HG03097 (cell line): ENCODE results near the gene DAB2IP.

ENCODE experiments used
- ATAC-seq: cut with Tn5 transposase; IDR thresholded peaks from one replicate; pipeline ENCODE4 v1.9.1; 2021; ENCODE audit not compliant: unreplicated experiment, low FRiP score

DAB2IP gene

DNA sequence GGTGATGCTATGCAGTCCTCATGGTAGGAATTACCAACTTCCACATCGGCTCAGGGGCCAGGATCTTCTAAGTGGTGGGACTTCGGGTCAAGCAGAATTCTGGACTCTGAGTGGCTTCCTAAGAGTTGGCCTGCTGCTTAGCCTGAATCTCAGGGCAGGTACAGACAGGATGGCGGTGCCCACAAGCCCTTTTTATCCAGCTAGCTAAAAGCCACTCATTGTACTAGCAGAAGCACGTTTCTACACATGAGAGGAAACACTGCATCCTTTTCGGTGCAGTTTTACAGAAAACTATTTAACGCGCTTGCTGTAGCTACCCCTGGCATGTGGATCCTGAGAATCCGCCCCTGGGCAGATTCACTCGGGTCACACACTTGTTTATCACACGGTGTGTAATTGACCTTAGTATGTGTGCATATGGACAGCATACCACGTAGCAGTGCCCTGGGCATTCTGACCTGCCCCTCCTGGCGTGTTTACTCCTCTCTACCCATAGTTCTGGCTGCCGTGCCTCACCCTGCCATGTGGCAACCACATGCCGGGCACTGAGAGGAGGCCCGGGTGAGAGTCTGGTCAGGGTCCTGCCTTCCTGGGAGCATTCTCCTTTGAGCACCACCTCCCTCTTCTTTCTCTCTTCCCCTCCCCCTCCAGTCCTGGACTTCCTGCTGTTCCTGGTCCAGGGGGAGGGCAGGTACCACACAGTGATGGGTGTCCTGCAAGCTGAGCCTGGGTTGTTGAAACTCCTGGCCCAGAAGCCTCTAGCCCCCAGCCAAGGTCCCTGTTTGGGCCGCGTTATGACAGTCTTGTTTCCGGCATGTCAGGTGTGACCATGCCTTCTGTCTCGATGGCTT is 65.9 kb downstream of the DAB2IP start:
- no peak for ATAC-seq

DNA sequence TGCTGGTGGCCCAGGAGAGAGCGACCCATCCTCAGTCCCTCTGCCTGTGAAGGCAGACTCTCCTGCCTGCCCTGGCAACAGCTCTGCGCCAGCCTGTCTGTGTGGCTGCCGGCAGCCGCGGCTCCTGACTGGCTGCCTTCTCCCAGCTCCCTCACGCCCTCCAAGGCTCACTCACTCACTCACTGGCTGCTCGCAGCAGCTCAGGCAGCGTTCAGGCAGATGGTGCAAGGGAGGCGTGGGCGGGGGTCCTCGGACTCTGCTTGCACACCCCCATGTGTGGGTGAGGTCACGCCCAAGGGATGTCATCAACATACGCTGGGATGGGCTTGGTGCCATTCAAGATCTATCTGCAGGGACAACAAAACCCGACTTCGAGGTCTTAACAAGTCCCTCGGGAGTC is 66.7 kb downstream of the DAB2IP start:
- no peak for ATAC-seq

DNA sequence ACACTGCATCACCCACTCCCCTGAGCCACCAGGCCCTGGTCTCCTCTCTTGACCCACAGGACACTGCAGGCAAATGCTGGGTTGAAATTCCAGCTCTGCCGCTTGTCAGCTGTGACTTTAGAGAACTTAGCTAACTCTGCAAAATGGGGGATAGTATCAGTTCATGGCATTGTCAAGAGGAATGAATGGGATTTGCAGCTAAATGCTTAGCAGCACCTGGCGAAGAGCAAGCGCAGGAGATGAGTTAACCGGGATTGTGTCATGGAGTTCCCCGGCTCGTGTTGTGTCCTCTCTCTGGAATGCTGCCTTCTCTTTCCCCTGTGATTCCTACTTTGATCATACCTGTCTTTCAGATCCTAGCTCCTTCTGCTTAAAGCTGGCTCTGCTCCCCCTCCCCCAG is 67.1 kb downstream of the DAB2IP start:
- ATAC-seq, result no peak

DNA sequence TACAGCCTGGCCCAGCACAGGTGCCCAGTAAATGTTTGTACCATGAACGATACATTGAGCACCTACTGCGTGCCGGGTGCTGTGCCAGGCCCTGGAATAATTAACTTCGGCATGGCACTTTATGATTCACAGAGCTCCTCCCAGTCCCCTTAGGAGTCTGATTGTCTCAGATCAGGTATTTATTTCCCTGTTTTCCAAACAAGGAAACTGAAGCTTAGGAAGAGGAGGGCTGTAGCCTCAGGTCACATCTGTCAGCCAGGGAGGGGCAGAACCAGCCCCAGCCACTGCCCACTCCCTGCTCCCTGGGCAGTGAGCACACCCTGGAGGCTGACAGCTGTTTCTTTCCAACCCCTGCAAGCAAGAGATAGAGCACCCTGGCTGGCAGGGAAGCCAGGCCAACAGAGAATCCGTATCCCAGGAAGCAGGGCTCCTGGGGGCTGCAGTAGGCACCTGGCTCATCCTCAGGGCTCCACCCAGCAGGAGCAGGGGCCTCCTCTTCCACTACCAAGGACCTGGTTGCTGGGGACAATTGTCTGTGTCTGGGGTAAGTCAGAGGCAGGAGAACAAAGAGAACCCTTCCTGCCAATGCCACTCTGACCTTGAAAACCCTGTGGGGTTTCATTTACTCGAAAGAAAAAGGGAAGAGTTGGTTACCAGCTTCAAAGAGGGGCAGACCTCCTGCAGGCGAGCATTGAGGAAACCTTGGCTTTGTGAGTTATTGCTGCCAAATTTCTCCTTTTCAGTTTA is 69.0 kb downstream of the DAB2IP start:
- ATAC-seq, result no peak

DNA sequence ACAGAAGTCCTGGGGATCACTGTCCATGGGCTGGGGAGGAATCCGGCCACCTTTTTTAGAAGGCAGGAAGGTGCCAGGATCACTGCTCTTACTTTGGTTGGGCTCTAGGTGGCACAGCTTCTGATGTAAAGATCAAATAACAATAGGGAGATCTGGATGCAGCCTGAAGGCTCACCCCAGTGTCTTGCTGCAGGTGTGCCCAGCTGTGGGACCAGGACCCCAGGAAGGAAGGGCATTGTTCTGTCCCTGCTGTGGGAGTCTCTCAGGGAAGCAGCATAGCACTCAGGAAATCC is 69.6 kb downstream of the DAB2IP start:
- ATAC-seq, result no peak

DNA sequence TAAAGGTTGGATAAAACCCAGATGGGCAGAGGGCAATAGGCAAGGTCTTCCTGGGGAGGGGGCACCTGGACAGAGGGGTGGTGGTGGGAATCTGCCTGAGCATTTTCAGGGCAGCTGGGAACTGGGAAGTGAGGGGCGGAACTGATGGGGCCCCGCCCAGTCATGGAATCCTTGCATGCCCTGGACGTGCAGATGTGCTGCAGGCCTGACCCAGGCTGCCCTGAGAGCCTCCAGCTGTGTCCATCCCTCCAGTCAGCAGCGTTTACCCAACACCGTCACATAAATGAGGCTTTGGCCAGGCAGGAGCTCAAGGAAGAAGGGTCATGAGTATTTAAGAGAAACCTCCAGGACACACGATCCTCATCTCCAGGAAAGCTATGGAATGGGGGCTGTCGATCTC is 70.3 kb downstream of the DAB2IP start:
- no peak for ATAC-seq

DNA sequence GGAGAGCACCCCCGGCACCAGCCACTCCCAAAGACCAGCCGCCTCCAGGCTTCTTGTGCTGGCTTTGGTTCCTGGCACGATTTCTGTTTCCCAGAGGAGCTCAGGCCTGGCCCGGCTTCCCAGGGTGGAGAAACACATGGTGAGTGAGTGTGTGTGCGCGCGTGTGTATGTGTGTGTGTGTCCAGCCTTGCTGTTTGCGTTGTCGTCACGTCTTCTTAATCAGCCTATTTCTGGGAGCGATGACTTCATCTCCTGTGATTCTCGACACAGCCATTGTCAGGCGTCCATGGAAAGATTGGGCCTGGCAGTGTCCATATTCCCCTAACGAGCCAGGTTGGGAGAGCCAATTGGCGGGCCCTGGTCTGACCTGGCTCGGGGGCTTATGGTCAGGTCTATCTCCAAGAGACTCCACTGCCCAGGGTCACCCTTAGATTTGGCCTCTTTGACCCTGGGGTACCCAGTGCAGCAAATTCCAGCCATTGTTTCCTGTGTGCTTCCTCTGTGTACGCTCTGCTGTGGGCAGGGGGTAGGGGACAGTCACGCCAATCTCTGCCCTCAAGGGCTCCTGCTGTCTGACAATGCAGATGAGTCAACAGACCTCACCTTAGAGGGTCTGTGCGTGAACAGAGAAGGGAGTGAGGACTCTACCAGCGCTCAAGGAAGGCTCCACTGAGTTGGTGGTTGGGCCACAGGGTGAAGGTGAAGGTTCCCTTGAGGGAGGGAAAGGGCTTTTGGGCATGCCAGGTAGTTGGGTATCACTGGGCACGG is 73.8 kb downstream of the DAB2IP start:
- ATAC-seq, result no peak

DNA sequence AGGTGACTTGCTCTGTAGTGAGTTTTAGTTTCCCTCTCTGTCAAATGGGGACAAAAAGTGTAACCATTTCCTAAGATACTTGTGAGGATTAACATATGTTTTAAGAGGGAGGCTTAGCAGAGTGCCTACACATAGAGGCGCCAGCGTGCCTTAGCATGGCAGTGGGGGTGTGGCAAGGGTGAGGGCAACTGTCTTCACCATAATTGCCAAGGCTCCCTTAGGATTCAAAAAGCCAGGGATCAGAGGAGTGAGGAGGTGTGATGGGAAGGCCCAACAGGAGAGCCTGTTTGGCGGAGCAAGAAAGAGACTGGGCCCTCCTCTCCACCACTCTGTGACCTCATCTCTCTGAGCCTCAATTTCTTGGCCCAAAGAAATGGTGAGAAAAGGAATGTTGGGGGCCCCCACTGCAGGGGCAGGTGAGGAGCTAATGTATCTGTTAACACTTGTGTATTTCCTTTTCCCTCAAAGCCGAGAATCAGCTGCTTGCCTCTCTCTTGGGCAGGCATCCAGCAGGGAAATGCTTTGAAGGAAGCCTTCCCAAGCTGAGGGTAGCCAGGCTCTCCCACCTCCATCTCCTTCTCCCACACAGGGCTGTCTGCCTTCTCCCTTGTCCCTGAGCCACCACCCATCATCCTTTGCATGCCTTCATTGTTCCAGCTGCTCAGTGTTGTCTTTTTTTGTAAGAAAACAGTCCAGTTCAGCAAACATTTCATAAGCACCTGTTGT is 76.0 kb downstream of the DAB2IP start:
- ATAC-seq, result no peak

DNA sequence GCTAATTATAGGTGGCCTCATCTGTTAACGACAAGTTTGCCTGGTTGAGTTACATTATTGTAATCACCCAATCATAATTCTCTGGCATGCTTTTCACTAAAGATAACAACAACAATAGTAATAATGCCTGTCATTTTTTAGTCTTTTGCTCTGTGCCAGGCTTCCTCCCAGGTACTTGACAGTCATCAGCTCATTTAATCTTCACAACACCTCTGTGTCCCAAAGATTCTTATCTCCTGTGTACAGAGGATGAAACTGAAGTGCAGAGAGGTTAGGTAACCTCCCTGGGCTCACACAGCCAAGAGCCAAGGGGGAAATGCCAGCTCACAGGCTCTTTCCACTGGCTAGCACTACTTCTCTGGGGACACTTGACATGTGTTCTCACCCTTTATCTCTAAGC is 77.5 kb downstream of the DAB2IP start:
- ATAC-seq, result no peak

DNA sequence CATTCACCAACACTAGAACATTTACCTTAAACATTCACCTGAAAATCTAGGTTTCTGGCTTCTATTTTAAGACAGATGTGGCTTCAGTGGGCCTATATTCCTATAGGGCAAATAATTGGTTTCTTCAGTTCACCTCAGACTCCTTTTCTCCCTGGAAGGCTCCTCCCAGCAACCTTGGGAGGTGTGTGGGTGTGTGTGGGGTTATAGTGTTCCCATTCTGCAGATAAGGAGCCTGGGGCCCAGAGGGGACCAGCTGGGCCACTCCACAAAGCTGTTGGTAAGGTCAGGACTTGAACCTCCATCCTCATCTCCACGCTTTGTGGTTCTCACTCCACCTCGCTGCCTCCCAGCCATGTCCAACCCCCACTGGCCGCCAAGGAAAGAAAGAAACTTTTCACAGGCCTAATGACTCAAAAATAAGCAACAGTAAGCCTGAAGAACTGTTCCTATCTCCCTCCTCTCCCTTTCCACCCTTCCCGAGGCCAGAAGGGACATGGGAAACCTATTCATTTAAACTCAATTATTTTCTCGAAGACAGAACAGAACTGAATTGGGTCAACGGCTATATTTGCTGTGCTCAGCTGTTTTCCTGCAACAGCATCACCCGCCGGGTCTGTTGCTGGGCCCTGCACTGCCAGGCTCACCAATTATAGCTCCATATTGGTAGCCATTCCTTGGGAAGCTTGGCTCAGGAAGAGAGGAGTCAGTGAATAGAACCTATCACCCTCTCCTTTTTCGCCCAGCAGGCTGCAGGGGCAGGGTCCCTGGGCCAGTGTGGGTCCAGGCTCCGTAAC is 78.5 kb downstream of the DAB2IP start:
- ATAC-seq, result no peak

DNA sequence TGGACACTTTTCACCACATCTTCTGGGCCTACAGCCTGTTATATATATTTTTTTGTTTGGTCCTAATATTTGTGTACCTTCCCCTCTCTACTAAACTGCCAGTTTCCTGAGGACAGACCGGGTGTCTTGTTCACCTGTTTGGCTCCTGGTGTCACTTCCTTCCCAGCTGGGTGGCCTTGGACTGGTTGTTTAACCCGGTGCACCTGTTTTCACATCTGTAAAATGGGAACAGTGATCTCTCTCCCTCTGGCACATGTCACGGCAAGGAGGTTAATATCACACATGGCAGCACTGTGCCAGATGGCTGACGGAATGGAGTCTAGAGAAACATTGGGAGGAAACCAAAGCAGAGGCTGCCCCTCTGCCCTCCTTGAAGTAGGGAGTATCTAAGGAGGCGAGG is 79.7 kb downstream of the DAB2IP start:
- no peak for ATAC-seq

DNA sequence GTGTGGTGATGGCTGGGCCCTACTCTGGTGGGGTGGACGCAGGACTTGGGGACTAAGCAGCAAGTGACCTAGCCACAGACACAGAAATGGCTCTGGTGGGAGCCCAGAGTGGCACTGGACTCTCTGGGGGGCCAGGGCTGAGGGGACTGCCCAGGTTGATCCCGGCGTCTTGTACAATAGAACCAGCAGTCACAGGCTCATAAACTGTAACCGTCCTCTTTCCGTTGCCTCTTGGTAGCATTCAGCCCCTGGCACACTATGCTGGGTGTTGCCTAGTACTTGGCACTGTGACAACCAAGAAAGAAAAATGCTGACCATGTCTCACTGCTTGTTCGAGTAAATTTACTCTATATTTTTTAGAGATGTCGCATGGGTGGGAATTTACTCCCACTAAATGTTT is 80.5 kb downstream of the DAB2IP start:
- ATAC-seq, result no peak

DNA sequence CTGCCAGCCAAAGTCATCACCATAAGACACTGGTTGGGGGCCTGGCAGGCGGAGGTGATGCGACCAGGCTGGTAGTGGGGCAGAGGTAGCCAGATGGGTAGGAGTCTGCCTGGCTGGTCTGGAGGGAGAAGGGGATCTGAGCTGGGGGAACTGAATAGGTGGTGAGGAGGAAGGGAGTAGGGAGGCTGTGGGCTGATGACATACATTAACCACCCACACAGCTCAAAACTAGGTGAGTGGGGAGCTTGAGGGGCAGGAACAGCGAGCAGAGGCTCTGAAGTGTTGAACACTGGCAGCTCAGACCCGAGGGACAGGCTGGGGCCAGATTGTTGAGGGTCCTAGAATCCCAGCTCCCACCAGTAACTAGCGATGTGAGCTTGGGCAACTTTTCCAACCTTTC is 81.0 kb downstream of the DAB2IP start:
- ATAC-seq, result no peak

DNA sequence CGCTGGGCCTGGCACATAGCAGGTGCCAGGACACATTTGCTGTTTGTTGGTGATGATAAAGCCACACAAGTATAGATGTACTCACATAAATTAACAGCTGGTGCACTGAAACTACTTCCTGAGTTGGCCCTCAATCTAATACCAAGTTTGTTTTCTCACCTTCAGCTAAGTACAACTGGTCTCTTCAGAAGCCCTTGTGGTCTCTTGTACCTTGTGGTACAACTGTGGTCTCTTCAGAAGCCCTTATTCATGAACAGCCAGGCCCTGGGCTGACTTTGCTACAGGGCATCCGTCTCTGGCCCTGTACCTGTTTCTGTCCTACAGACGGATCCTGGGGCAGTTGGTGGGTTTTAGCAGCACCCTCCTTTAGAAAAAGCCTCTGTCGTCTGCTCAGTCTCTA is 81.5 kb downstream of the DAB2IP start:
- no peak for ATAC-seq

DNA sequence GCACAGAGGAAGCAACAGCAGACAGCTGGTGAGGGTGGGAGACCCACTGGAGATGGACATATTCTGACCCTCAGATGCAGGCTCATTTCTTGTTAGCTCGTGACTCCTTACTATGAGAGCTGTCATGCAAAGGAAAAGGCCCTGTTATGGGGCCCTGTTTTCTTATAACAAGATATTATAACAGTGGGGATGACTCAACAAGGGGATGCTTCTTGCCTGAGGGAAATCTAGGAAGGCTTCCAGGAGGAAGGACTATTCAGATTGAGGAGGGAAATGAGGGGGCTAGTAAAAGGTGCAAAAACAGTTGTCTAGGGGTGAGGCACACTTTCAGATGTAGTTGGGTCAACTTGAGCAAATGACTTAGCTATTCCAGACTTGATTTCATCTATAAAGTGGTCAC is 83.0 kb downstream of the DAB2IP start:
- ATAC-seq, result no peak

DNA sequence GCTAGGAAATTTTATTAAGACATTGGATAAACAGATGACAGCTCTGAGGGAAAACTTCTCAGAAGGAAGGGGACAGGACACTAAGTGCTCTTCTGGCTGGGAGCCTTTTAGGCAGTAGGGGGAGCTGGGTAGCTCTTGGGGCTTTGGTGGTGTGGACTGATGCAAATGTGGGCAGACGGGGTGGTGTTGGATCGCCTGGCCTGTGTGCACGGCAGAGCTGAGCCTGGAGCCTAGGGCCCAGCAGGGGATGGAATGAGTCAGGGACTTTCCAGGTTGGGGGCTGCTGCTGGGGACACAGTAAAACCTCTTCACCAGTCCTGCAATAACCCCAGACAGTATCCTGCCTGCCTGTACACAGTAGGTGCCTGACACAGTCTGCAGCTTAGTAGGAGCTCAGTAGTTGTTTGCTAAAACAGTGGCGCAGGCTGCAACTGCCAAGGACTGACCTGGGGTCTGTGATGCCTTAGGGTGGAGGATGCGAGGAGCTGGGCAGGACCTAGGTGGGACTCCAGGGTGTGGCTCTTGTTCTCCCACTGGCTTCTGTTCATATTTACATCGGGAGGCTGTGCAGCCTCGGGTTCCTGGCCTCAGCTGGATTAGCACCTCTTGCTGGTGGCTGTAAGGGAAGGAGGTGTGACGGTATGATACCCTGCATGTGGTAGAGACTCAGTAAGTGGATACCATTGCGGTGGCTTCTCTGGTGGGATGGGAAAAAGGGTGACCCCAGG is 83.8 kb downstream of the DAB2IP start:
- no peak for ATAC-seq

DNA sequence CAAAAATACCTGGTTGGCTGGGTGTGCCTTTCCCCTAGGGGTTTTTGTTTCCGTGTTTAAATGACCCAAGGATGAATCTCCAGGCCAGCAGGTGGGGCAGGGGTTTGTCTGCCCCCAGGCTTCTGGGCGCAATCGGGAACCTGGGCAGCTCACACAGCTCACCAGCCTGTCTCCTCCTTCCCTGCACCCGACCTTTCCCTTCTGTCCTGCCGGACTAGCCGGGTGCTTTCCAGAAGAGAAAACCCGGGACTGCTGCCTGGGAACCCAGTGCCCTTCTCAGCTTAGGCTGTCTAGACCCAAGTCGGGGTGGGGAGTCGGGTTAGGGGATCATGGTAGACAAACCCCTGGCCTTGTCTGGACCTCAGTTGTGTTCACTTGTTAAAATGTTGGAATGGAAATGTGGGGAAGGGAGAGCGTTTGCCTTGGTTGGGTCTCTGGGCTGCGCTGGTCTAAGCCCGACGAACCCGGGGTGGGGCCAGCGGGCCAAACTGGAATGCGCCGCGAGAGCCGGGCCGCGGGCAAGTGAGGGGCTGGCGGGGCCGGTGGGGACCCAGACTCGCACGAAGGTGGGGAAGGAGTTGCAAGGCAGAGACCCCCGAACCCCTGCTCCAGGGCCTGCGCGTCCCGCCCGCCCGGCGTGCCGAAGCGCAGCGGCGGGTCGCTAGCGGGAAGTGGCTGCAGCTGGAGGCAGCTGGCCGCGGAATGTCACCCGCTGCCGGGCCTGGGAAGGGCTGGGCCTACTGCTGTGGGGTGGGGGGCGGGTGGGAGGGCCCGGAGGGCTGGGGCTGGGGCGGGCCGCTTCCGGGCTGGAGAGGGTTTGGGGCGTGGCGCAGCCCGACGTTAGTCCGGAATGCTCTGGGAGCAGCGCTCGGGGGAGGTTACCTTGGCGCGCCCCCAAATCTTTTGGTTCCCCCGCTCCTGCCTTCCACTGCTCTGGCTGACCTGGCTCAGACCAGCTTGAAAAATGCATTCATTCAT is 84.6 kb downstream of the DAB2IP start:
- ATAC-seq, result no peak

DNA sequence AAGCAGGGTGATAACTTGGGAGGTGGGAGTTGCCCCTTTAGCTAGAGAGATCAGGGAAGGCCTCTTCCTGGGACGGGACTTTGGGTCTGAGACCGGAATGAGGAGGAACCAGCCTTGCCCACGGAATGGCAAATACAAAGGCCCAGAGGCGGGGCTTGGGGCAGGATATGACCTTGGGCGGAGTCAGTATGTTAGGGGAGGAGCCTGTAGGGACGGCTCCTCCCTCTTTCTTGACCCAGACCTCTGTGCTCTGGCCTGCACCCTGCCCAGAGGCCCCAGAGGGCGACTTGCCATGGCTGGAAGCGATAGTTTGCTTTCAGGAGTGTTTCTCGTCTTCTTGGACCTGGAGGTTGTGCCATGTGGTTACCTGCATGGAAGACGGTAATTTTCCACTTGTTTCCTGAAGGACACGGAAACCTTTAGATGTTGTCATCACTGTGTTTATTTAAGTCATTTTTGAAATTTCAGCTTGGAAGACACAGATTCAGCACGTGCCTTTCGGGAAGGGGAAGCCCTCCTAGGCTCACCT is 85.6 kb downstream of the DAB2IP start:
- ATAC-seq, result no peak
